Activated CD8-positive, alpha-beta memory T cell treated with anti-CD3 and anti-CD28 coated beads, Interleukin-2, amount 50 U/mL, for 4 hours (primary cell): Measurements from ENCODE around the gene CTSC.
"Not testable (repeated sequence)": the region's sequence is repeated elsewhere in the genome, so short reads cannot be mapped to it uniquely, and the experiment has no call there.

Experiments used
- DNase-seq: peaks from one replicate; pipeline ENCODE4 v3.0.0-alpha.2; 2020

CTSC gene

DNA sequence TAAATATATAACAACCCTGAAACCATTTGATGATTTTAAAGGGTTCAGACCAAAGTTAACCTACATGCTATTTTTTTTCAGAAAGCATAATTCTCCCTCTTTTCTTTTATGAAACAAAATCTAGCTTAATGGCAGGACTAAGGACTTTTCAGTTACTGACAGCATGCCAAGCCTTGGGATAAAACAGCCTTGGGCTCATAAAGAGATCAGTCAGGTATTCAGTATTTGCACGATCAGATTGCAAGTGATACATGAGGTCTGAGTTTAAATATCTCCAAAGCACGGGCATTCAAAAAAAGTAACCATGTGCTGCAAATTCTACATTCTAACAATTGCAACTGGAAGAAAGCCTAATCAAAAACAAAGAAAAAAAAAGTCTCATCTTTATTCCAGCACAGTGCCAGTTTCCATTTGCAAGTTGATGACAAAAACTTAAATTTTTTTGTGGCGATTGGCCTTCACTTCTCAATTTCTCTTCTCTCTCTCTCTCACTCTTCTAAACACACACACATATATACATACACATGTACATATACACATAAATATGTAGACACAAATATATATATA lies 60.1 kb downstream of the CTSC start:
- no peak for DNase-seq

DNA sequence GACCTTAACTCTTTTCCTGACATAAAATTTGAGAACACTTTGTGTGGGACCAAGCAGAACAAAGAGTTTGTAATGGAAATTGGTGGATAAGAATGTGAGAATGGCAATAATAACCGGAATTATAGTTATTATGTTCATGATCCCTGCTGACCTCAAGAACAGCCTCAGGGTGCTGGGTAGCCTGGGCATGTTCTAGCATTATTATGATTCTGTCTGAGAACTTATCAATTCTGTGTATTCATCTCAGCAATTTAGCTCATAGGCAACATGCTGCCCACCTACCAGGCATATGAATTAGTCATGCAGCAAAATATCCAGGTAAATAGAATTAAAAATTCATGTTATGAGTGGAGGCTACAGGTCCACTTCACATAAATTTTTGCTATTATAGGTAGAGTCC lies 61.9 kb downstream of the CTSC start:
- no peak for DNase-seq

DNA sequence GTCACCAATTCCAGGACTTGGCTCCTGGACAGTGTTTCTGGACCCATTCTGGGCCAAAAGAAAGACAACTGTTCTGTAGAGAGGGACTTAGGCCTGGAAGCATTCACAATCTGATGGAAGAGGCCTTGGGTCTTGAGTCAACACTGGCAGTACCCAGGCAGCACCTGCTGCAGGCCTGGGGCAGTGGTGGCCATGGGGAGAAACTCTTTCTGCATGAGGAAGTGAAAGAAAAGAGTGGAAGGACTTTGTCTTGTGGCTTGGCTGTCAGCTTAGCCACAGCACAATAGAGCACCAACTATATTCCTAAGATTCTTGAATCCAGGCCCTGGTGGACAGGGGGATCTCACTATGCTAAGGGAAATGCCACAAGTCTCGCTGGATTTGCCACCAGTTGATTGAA lies 70.6 kb downstream of the CTSC start:
- DNase-seq: no peak

DNA sequence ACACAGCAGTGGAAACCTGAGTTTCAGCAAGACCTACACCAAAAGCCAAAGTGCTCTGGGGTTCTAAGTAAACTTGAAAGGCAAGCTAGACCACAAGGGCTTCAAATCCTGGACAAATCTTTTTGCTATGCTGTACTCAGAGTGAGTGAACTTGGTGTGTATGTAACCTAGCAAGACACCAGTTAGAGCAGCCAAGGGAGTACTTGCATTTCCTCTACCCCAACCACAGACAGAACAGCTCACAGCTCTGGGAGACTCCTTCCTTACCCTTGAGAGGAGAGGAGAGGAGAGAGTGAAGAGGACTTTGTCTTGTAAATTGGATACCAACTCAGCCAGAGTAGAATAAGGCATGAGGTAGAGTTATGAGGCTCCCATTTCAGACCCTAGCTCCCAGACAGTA lies 71.4 kb downstream of the CTSC start:
- DNase-seq: no peak

DNA sequence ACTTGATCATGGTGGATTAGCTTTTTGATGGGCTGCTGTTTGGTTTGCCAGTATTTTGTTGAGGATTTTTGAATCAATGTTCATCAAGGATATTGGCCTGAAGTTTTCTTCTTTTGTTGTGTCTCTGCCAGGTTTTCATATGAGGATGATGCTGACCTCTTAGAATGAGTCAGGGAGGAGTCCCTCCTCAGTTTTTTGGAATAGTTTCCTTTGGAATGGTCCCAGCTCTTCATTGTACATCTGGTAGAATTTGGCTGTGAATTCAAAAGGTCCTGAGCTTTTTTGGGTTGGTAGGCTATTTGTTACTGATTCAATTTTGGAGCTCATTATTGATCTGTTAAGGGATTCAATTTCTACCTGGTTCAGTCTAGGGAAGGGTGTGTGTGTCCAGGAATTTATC lies 78.1 kb downstream of the CTSC start:
- DNase-seq: no peak

DNA sequence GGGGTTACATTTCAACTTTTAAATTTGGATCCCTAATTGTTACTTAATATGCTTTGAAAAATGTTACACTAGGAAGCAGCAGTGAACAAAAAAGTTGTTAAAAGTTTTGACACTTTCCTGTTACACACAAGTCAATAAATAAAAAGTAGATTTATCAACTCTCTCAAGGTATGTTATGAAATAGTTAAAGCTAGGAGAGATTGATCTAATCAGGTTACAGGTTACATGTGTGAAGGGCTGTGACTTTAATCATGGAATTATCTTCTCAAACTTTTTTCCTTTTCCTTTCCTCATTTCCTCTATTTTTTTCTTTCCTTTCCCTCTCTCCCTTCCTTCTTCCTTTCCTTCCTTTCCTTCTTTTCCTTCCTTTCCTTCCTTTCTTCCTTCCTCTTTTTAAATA lies 85.3 kb downstream of the CTSC start:
- DNase-seq: no peak

DNA sequence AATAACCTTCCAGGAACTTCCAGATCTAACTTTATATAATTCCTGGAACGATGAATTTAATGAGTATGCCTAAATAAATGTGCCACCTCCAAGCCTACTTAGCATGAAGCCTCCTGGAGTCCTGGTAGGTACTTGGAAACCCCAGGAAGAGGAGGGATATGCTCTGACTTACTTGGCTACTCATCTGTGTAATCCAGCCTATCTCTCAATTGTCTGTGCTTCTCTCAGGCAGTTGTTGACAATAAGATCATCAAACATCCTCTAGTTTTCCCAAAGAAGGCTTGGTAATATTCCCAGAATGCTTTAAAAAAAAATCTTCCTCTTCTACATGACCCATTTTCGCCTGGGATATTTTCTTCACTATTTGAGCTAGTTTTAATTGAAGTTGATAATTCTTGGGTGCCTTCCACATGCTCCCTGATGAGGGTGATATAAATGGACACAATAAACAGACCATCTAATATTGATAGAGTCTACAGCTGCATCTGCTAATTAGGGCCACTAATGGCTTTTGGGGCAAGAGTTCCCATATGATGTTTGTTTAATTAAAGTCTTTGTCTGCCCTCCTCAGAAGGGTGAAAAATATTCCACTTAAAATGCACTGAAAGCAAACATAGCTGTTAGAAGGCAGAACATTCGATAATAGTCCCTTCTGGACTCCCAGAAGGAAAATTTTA lies 86.8 kb downstream of the CTSC start:
- no peak for DNase-seq

DNA sequence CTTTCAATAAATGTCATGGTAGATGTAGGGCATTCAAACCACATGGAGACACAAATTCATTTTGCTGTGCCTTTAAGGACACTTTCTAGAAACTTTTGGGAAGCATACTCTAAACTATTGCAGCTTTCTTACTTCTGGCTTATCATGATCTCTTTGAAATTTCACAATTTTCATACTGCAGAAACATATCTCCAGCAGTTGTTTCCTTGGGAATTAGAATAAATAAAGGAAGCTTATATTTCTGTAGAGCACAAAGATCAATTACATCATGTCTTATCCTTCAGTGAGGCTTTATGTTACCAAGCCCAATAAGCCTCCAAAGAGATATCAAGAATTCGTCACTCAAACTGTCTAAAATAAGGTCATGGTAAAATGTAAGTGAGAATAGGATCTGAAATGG lies 87.8 kb downstream of the CTSC start:
- DNase-seq: no peak

DNA sequence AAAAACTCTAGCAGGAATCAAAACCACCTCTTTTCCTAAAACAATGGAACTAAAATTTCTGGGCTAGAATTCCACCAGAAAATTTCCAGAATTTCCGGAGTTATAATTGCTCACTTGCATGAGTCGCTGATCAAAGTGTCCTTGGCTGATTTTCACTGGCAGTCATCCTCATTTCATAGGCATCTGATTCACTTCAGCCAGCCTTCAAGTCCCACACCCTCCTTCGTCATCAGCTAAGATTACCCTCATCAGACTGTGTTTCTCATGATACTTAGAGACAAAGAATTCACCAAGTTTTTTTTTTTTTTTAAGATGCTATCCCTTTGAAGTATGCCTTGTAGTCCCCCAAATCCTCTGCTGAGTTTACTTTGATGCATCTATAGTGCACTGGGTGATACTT lies 90.8 kb downstream of the CTSC start:
- no peak for DNase-seq

DNA sequence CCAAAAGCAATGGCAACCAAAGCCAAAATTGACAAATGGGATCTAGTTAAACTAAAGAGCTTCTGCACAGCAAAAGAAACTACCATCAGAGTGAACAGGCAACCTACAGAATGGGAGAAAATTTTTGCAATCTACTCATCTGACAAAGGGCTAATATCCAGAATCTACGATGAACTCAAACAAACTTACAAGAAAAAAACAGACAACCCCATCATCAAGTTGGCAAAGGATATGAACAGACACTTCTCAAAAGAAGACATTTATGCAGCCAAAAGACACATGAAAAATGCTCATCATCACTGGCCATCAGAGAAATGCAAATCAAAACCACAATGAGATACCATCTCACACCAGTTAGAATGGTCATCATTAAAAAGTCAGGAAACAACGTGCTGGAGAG lies 92.0 kb downstream of the CTSC start:
- DNase-seq: not testable (repeated sequence)
